Stomach (tissue), 9 donors: ENCODE results near the gene CAPN15. TPM values are rescaled to one million over a fixed set of nuclear protein-coding genes. Genes with fewer than 3 reads are reported as not detected.

ENCODE experiments used
- DNase-seq, 2 donors: peaks; one replicate each; pipeline versions ENCODE4 v3.0.0 to v3.0.0-alpha.2; 2013 to 2019
- H3K27ac ChIP-seq, 5 donors: fragments of 200-600 bp in 4 of 5; sonication (generic) in 4 of 5; one replicate each; pipeline ENCODE4 v1.5.1; 2013 to 2019; ENCODE audit warnings: mild to moderate bottlenecking in 1 of 5, moderate library complexity in 1 of 5
- H3K27me3 ChIP-seq, 3 donors: fragments of 200-600 bp; sonication (generic); one replicate each; pipeline ENCODE4 v1.5.1; 2017 to 2019; ENCODE audit warnings: mixed run types in 1 of 3
- H3K36me3 ChIP-seq, 4 donors: fragments of 200-600 bp; sonication (generic); 1 replicate in 3 of 4; 2 replicates in 1 of 4; pipeline ENCODE4 v1.5.1; 2016 to 2019
- H3K4me1 ChIP-seq, 4 donors: fragments of 200-600 bp; sonication (generic); one replicate each; pipeline ENCODE4 v1.5.1; 2016 to 2019
- H3K4me3 ChIP-seq, 4 donors: fragments of 200-600 bp; sonication (generic) in 3 of 4; one replicate each; pipeline ENCODE4 v1.5.1; 2016 to 2019; ENCODE audit warnings: mild to moderate bottlenecking in 1 of 4
- H3K9me3 ChIP-seq, 4 donors: fragments of 200-600 bp; sonication (generic); one replicate each; pipeline ENCODE4 v1.5.1; 2016 to 2019
- EP300 ChIP-seq: sonication (generic); formaldehyde crosslinking; IDR thresholded peaks from one replicate; pipeline ENCODE4 v1.6.1; 2017; ENCODE audit warnings: antibody characterized with exemption
- POLR2A ChIP-seq, 4 donors: fragments of 450-650 bp; IDR thresholded peaks; one replicate each; pipeline ENCODE4 v1.6.1; 2016; ENCODE audit warnings: antibody characterized with exemption in 4 of 4, control low read depth in 2 of 4, mild to moderate bottlenecking in 1 of 4, moderate library complexity in 1 of 4
- POLR2AphosphoS5 ChIP-seq, 3 donors: sonication (generic); formaldehyde crosslinking; IDR thresholded peaks; one replicate each; pipeline ENCODE4 v1.6.1; 2016; ENCODE audit warnings: antibody characterized with exemption in 3 of 3
- WGBS, 5 donors: extraction: QIAGEN DNeasy Blood & Tissue Kit in 3 of 5; methylation state at CpG; one replicate each; pipeline versions ENCODE4 v1.1.5 to v1.1.7; 2013 to 2018; 5-methylcytosine and 5-hydroxymethylcytosine counted together
- intact Hi-C: fragments of 100-400 bp; cut with DNase I; formaldehyde crosslinking; loops from one replicate; pipeline ENCODE4 v1.15.1; 2023; ENCODE audit warnings: low total_unique reads
- polyA plus RNA-seq, 3 donors: library from polyadenylated mRNA; stranded (reverse); fragments of 200-250 nt; gene quantifications; one replicate each; pipeline ENCODE4 v1.2.3, GENCODE V29; 2013
- total RNA-seq, 5 donors: library from RNA; depleted of rRNA; stranded (reverse); fragments of >200 nt; gene quantifications; one replicate each; pipeline versions ENCODE4 v1.1.0 to v1.2.3, GENCODE V29; 2014 to 2016
- TF ChIP-seq, protein P1 (sequence below), 7 experiments: fragments of 450-650 bp in 4 of 7; fragments of 200-600 bp in 3 of 7; sonication (generic) in 3 of 7; IDR thresholded peaks; one replicate each; pipeline ENCODE4 v1.5.1; 2016 to 2019; ENCODE audit warnings: antibody characterized with exemption in 7 of 7, control low read depth in 2 of 7, mild to moderate bottlenecking in 1 of 7
- donor health status: healthy with polysubstance abuse.
- donor health status: Bipolar disorder and iron deficiency.
- donor health status: healthy.

CAPN15 gene
- total and polyA plus RNA-seq, 8 donors, result 25.2 to 235 (median 35.0) TPM

DNA sequence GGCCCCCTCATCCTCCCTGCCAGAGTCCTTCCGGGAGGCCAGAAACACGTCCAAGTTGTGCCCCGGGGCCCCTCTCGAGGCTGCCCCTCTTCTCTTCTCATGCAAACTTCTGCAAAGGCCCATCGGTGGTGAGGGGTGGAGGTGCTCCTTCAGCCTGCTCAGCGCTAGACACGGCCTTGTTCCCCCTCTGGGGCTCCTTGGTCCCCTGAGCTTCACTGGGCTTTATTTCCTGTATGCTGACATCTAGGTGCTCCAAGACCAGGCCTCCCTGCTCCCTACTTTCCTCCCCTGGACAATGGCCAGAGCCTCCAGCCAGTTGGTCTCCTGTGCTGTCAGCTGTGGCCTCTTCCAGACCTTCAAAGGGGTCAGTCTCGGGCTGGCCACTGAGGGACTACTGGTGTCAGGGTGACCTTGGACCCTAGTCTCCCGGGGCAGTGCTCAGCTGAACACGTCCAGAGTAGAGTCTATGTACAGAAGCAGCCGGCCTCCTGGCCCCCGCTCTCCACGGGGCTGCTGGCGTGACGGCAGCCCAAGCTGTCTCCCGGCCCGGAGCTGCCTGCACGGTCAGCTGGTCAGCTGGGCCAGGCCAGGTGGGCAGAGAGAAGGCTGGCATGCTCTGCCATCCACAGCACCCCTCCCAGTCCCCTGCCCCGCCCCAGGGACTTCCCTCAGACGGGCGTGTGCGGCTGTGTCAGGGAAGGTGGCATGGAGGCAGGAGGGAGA lies 30.9 kb downstream of the CAPN15 start:
- WGBS, 5 donors, result 32 to 51% (median 47%) methylated on average over 13 to 22 of the region's 22 CpGs
- peaks cover 5 to 13% (median 10%) of the 10 kb centered on the region in 4 donors for H3K36me3 ChIP-seq
- peaks cover 11 to 18% (median 16%) of the 10 kb centered on the region in 4 donors for H3K4me1 ChIP-seq
- intact Hi-C loops, result no loop called here
- no peak overlapping the region for H3K4me3 ChIP-seq
- no peak for DNase-seq
- peaks cover 19 to 64% (median 39%) of the 10 kb centered on the region in 3 donors for H3K27me3 ChIP-seq
- H3K27ac ChIP-seq, result no peak overlapping the region
- TF ChIP-seq EP300 (no peak), POLR2AphosphoS5 (IDR thresholded peaks at IDR 0.05) (no peak), POLR2A (IDR thresholded peaks at IDR 0.05) (no peak)
- TF ChIP-seq, protein P1, sequence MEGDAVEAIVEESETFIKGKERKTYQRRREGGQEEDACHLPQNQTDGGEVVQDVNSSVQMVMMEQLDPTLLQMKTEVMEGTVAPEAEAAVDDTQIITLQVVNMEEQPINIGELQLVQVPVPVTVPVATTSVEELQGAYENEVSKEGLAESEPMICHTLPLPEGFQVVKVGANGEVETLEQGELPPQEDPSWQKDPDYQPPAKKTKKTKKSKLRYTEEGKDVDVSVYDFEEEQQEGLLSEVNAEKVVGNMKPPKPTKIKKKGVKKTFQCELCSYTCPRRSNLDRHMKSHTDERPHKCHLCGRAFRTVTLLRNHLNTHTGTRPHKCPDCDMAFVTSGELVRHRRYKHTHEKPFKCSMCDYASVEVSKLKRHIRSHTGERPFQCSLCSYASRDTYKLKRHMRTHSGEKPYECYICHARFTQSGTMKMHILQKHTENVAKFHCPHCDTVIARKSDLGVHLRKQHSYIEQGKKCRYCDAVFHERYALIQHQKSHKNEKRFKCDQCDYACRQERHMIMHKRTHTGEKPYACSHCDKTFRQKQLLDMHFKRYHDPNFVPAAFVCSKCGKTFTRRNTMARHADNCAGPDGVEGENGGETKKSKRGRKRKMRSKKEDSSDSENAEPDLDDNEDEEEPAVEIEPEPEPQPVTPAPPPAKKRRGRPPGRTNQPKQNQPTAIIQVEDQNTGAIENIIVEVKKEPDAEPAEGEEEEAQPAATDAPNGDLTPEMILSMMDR (IDR thresholded peaks at IDR 0.05), result no peak
- no peaks in the 10 kb centered on the region for H3K9me3 ChIP-seq

DNA sequence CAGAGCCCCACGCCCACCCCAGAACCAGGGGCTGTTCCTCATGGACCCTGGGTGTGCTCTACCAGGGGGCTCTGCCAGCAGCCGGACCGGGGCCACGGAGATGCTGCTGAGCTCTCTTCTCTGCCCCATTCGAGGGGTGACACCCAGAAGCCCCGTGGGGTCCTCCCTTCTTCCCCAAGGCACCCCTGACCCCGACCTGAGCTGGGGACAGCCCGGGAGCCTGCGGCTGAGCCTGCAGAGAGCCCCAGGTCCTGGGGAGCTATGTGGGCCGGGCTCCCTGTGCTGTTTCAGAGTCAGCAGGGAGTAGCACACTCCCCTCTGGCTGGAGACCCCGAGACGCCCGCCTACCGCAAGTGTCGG lies 31.5 kb downstream of the CAPN15 start:
- Histone ChIP-seq H3K27me3 (peaks cover 19 to 70% (median 39%) of the 10 kb centered on the region in 3 donors), H3K27ac (no peak overlapping the region), H3K36me3 (peaks cover 0 to 7% (median 4%) of the 10 kb centered on the region in 4 donors), H3K9me3 (no peaks in the 10 kb centered on the region), H3K4me1 (peaks cover 11 to 18% (median 16%) of the 10 kb centered on the region in 4 donors), H3K4me3 (no peak overlapping the region)
- no peak for DNase-seq
- intact Hi-C loops, result no loop called here
- TF ChIP-seq, protein P1 (IDR thresholded peaks at IDR 0.05), result no peak
- no peak for TF ChIP-seq EP300
- no peak for TF ChIP-seq POLR2AphosphoS5 (IDR thresholded peaks at IDR 0.05)
- no peak for TF ChIP-seq POLR2A (IDR thresholded peaks at IDR 0.05)
- 58 to 71% (median 68%) methylated on average over 12 to 15 of the region's 15 CpGs; no CpG with 5 or more reads in 1 of the 5 donors for WGBS, 5 donors

DNA sequence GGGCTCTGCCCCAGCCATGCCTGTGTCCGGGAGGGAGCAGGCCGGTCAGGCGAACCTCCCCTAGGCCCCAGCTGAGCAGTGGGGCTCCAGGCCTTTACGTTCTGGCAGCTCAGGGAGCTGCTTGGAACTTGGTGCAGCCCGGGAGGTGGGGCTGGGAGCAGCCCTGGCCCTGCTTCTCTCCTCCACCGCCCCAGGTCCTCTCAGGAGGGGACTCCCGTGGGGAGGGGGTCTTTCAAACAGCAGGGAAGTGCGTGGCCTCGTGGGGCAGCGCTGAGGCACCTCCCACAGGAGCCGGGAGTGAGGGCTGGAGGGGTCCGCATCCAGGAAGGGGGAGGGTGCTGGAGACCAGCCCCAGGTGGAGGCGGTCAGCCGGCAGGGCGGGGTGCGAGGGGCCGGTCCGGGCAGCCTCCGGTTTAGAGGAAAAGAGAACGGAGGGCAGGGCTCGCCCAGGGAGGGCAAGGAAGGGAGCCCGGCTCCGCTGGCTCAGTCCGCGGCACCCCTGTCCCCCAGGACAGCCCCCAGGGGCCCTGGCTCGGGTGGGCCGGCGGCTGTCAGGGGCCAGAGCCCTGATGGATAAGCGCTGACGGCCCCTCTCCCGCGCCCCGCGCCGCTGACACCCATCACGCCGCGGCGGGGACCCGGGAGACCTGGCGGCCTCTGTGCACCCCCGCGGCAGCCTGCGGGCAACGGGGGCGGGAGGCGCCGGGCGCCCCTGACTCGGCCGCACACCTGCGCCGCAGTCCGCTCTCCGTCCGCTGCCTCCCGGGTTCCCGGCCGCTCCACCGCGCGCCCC lies 32.1 kb downstream of the CAPN15 start:
- Histone ChIP-seq H3K9me3 (no peaks in the 10 kb centered on the region), H3K4me1 (peaks cover 11 to 19% (median 16%) of the 10 kb centered on the region in 4 donors), H3K27ac (no peak overlapping the region), H3K4me3 (peak overlapping the region in 2 of 4 donors; percentile 3 to 20), H3K36me3 (peaks cover 0 to 1% (median under 1%) of the 10 kb centered on the region in 4 donors), H3K27me3 (peaks cover 19 to 76% (median 39%) of the 10 kb centered on the region in 3 donors)
- DNase-seq, result no peak
- 3 to 19% (median 8%) methylated on average over 29 to 62 of the region's 62 CpGs for WGBS, 5 donors
- intact Hi-C loops, result no loop called here
- TF ChIP-seq, protein P1 (IDR thresholded peaks at IDR 0.05), result no peak
- TF ChIP-seq POLR2AphosphoS5 (IDR thresholded peaks at IDR 0.05) (no peak), EP300 (no peak), POLR2A (IDR thresholded peaks at IDR 0.05) (no peak)

DNA sequence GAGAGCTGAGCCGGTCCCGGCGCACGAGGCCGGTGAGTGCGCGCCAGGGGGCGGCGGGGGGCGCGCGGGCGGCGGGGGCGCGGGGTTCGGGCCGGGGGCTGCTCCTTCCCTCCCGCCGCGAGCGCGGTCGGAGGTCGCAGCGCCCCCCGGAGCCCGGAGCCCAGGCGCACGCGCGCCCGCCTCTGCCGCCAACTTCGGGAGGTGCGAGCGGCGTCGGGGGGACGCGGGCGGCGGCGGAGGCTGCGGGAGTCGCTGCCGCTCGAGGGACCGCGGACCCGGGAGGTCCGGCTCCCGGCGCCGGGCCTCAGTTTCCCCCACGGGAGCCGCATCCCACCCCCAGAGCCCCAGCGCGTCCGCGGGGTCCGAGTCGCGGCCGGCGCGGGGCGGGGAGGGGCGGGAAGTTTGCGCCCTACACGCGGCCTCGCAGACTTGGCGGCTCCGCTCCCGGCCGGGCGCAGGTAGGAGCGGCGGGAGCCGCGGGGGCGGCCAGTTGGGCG lies 32.7 kb downstream of the CAPN15 start, which contains the start of gene PRR35:
Gene PRR35 (plus strand): TSS at position 191 of the 497 bp plus-strand sequence. CDS start 2,901 bp downstream, outside the sequence.
- TF ChIP-seq POLR2A (IDR thresholded peaks at IDR 0.05) (no peak), POLR2AphosphoS5 (IDR thresholded peaks at IDR 0.05) (no peak), EP300 (no peak)
- TF ChIP-seq, protein P1 (IDR thresholded peaks at IDR 0.05), result no peak
- Histone ChIP-seq H3K9me3 (no peaks in the 10 kb centered on the region), H3K4me1 (peaks cover 13 to 26% (median 18%) of the 10 kb centered on the region in 4 donors), H3K27ac (no peak within 1 kb of the TSS), H3K27me3 (peaks cover 19 to 77% (median 39%) of the 10 kb centered on the region in 3 donors), H3K4me3 (peak within 1 kb of the TSS in 3 of 4 donors; percentile 3 to 20 (median 16)), H3K36me3 (no peaks in the 10 kb centered on the region)
- 2 to 4% (median 3%) methylated on average over 25 to 82 of the region's 84 CpGs; no CpG with 5 or more reads in 1 of the 5 donors for WGBS, 5 donors
- intact Hi-C loops, result no loop called here
- no peak for DNase-seq
